HUES6 (cell line): ENCODE measurements around the gene TBCEL.
A peak's percentile ranks its signal among the peaks of the same experiment; 100 is the strongest.

Experiments used
- H3K27ac ChIP-seq: 2 replicates; pipeline ENCODE4 v1.7.0; 2013; ENCODE audit warnings: low read depth, mild to moderate bottlenecking, low read length, inconsistent platforms
- H3K27me3 ChIP-seq: 2 replicates; pipeline ENCODE4 v1.6.1; 2013; ENCODE audit warnings: low read length; ENCODE audit not compliant: control insufficient read depth, insufficient read depth
- H3K36me3 ChIP-seq: 2 replicates; pipeline ENCODE4 v1.6.1; 2013; ENCODE audit warnings: low read length; ENCODE audit not compliant: control insufficient read depth, insufficient read depth
- H3K4me1 ChIP-seq: 2 replicates; pipeline ENCODE4 v1.6.1; 2013; ENCODE audit warnings: low read length; ENCODE audit not compliant: control insufficient read depth, insufficient read depth
- H3K4me3 ChIP-seq: 2 replicates; pipeline ENCODE4 v1.5.1; 2013; ENCODE audit warnings: low read depth, low read length
- H3K9ac ChIP-seq: one replicate; pipeline ENCODE4 v1.6.1; 2013; ENCODE audit warnings: mild to moderate bottlenecking, low read length
- H3K9me3 ChIP-seq: 2 replicates; pipeline ENCODE4 v1.6.1; 2013; ENCODE audit warnings: low read depth, low read length; ENCODE audit not compliant: control insufficient read depth, insufficient read depth

TBCEL gene, protein sequence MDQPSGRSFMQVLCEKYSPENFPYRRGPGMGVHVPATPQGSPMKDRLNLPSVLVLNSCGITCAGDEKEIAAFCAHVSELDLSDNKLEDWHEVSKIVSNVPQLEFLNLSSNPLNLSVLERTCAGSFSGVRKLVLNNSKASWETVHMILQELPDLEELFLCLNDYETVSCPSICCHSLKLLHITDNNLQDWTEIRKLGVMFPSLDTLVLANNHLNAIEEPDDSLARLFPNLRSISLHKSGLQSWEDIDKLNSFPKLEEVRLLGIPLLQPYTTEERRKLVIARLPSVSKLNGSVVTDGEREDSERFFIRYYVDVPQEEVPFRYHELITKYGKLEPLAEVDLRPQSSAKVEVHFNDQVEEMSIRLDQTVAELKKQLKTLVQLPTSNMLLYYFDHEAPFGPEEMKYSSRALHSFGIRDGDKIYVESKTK

DNA sequence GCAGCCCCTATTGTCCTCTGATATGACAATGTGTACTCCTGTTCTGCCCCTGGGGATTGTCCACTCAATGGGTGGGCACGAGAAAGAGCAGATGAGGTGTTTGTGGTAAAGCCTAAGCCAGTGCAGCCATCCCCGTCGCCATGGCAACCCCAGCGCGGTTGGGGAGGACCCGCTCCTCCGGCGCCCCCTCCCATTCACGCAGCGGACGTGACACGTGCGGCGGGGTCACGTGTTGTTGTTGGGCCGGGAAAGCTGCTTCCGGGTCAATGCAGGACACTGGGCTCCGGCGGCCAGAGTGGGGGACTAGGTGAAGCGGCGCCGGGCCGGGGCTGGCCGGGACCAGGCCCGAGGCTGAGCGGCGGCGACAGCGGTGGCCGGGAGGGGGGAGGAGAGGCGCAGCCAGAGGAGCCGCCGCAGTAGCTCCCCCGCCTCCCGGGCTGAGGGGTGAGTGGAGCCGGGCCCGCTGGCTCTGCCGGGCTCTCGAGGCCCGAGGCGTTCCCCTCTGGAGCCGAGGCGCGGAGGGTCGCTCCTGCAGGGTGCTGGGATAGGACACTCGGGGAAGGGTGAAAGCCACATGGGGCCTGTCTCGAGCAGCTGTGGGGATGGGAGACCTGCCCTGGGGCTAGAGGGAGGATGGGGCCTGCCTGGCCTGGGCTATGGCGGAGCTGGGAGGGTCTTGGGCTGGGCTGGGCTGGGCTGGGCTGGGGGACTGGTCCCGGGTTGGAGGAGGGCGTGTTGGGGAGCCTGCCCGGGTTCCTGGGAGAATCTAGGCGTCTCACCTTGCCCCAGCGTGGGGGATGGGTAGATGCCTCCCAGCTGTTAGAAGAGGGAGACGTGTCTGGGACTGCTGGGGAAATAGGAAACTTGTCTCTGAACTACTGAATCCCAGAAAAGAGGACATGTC is at the start of gene TBCEL:
TSS of gene TBCEL (plus strand) at position 255 of the 904 bp plus-strand sequence. CDS start 21,589 bp downstream, outside the sequence.
- no peaks in the 10 kb centered on the region for H3K27me3 ChIP-seq
- H3K4me1 ChIP-seq, result peaks cover 8% of the 10 kb centered on the region; the same call in 1 of the 2 replicates
- H3K9ac ChIP-seq, result peak within 1 kb of the TSS; percentile 78
- peak within 1 kb of the TSS; percentile 49; the same call in 1 of the 2 replicates for H3K27ac ChIP-seq
- no peaks in the 10 kb centered on the region for H3K36me3 ChIP-seq
- H3K4me3 ChIP-seq, result peak within 1 kb of the TSS; percentile 80
- no peaks in the 10 kb centered on the region for H3K9me3 ChIP-seq

DNA sequence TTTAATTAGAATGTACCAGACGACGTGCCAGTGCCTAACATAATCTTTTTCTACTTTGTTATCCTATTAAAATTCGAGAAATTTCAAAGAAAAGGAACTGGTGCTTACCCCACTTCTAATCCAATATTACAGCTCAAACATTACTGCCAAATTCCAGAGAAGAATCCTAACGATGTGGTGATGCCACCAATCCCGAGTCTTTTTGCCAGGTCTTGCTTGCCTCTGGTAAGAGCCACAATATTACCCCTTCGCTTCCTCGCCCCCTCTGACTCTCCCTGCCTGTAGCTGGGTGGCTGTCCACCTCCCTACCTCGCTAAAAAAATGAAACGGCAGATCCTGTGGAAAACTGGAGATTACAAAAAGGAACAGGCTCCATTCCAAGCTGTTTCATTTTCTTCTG is 49.4 kb upstream of the TBCEL start:
- H3K4me1 ChIP-seq, result peaks cover 10% of the 10 kb centered on the region; the same call in 1 of the 2 replicates
- no peaks in the 10 kb centered on the region; the same call in 1 of the 2 replicates for H3K27me3 ChIP-seq
- H3K27ac ChIP-seq, result no peak overlapping the region
- no peaks in the 10 kb centered on the region for H3K9me3 ChIP-seq
- H3K4me3 ChIP-seq, result no peak overlapping the region
- no peaks in the 10 kb centered on the region for H3K36me3 ChIP-seq
- no peak overlapping the region for H3K9ac ChIP-seq

DNA sequence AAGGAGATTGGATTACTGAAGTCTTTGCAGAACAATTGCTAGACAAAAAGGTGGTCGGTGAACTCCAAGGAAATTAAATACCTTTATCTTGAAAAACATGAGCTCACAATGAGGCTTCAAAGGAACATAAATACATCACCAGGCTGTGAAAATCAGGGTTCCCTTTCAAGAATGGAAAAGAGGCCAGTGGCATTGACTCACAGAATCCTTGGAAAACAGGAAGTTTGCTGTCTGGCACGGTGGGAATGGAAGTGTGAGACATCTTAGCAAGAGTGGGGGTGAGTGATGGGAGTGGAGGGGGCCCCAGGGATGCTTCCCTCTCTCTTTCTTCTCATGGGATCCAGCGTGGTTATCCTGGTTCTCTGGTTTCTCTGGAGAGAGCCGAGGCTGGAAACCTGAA is 48.9 kb upstream of the TBCEL start:
- H3K4me1 ChIP-seq, result peaks cover 10% of the 10 kb centered on the region; the same call in 1 of the 2 replicates
- H3K4me3 ChIP-seq, result no peak overlapping the region
- H3K36me3 ChIP-seq, result no peaks in the 10 kb centered on the region
- no peak overlapping the region for H3K9ac ChIP-seq
- H3K27me3 ChIP-seq, result no peaks in the 10 kb centered on the region; the same call in 1 of the 2 replicates
- no peaks in the 10 kb centered on the region for H3K9me3 ChIP-seq
- H3K27ac ChIP-seq, result no peak overlapping the region

DNA sequence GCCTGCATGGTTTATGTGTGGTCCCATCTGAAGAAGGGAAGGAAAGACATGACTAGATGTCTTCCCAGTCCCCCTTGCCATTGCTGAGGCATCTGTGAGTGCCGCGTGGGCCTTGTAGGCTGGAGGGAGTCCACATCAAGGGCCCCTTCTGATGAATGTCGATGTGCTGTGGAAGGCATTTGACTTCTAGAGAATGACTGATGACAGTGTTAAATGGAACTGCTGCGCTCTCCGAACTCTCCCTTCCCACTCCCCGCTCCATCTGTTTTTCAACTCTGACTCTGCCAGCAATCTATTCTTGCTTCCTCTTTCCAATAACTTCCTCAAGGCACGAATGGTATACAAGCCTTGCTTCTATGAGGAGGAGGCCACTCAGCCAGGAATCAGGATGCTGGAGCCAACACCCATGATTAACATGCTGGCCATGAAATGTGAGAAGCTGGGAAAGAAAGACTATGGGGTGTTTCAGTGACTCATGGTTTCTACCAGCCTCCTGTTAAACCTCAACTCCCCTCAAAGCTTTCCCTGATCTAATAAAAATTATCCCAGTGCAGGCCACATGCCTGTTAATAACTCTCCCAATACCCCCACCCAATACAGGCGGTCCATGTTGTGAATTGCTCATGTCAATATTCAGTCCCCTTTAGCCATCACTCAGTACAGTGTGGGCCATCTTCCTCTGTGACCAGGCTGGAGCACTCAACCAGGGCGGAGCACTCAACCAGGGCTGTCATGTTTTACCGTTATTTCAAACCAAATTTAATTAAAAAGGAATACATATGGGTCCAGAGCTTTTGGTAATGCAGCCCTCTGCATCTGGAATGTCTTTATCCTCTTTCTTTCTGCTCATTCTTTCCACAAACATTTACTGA is 46.4 kb upstream of the TBCEL start:
- no peak overlapping the region for H3K4me3 ChIP-seq
- no peaks in the 10 kb centered on the region for H3K36me3 ChIP-seq

DNA sequence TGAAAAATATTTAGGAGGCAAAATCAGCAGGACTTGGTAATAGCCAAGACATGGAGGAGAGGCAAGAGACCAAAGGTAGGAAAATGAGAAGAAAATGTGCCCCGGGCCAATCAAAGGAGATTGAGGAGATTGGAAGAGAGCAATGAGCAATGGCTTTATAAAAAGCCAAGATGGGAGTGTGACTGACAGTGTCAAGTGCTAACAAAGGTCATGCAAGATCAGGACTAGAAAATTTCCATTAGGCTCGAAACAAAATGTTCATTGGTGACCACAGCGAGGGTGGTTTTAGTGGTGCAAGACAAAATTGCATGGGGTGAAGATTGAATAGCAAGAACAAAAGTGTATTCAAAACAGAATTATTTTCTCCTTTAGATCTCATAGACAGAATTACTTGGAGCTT is 45.2 kb upstream of the TBCEL start:
- Histone ChIP-seq H3K9ac (no peak overlapping the region), H3K4me1 (peaks cover 10% of the 10 kb centered on the region; the same call in 1 of the 2 replicates), H3K27me3 (peaks cover 3% of the 10 kb centered on the region; the same call in 1 of the 2 replicates), H3K9me3 (no peaks in the 10 kb centered on the region), H3K27ac (no peak overlapping the region), H3K36me3 (no peaks in the 10 kb centered on the region), H3K4me3 (no peak overlapping the region)

More for the DNA sequence above, 46.4 kb upstream of the TBCEL start:
- Histone ChIP-seq H3K4me1 (peaks cover 10% of the 10 kb centered on the region; the same call in 1 of the 2 replicates), H3K27ac (no peak overlapping the region), H3K27me3 (peaks cover 3% of the 10 kb centered on the region; the same call in 1 of the 2 replicates), H3K9me3 (no peaks in the 10 kb centered on the region), H3K9ac (no peak overlapping the region)

DNA sequence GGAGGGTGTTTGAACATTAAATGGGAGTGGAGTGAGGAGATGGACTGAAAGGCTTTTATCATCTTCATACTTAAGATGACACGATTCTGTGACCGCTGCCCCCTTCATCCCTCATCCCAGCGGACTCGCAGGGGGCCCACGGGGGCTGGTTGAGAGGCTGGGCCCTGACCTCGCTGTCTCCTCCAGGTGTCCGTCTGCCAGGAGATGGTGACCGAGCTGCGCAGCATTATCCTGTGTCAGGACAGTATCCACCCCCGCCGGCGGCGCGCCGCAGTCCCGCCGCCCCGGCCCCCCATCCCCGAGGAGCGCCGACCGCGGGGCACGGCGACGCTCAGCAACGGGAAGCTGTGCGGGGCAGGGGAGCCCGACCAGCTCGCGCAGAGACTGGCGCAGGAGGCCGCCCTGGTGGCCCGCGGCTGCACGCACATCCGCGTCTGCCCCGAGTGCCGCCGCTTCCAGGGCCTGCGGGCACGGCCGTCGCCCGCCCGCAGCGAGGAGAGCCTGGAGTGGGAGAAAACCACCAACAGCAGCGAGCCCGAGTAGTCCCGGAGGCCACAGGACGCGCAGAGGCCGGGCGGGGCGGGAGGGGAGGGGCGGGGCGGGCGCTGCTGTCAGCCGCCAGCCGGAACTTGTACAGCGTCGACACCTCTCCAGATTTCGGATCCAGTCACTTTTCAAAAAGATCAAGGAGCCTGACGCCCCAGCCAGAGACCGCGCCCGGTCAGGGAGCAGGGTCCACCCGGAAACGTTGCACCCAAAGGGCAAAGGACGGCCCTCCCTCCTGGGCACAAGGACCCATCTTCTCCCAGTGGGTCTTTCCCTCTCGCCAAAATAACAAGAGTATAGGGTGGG is 38.0 kb upstream of the TBCEL start:
- Histone ChIP-seq H3K9ac (no peak overlapping the region), H3K36me3 (no peaks in the 10 kb centered on the region), H3K27me3 (peaks cover 15% of the 10 kb centered on the region)

DNA sequence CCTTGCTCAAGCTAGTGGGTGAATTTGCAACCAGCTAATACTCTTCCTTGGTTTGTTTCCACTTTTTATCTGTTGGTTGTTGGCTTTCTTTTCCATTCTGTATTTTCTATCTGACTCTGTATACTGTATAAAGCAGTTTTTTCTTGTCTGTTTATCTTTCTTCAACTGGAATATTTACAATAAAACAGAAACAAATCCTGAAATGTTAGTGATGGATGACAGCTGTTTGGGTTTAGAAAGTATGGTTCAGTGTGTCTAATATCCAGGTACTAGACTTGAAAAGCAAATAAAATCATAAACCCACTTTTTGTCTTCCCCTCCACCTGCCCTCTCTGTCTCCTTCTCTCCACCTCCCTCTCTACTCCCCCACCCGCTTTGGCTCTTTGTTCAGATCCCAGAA is 35.3 kb upstream of the TBCEL start:
- H3K9ac ChIP-seq, result no peak overlapping the region
- no peak overlapping the region for H3K27ac ChIP-seq
- peaks cover 14% of the 10 kb centered on the region for H3K27me3 ChIP-seq
- peaks cover 31% of the 10 kb centered on the region for H3K4me1 ChIP-seq
- no peaks in the 10 kb centered on the region for H3K9me3 ChIP-seq
- H3K36me3 ChIP-seq, result no peaks in the 10 kb centered on the region
- H3K4me3 ChIP-seq, result no peak overlapping the region

More for the DNA sequence above, 38.0 kb upstream of the TBCEL start:
- H3K9me3 ChIP-seq, result no peaks in the 10 kb centered on the region
- H3K27ac ChIP-seq, result no peak overlapping the region
- peak overlapping the region; percentile 54 for H3K4me3 ChIP-seq
- peaks cover 27% of the 10 kb centered on the region for H3K4me1 ChIP-seq

DNA sequence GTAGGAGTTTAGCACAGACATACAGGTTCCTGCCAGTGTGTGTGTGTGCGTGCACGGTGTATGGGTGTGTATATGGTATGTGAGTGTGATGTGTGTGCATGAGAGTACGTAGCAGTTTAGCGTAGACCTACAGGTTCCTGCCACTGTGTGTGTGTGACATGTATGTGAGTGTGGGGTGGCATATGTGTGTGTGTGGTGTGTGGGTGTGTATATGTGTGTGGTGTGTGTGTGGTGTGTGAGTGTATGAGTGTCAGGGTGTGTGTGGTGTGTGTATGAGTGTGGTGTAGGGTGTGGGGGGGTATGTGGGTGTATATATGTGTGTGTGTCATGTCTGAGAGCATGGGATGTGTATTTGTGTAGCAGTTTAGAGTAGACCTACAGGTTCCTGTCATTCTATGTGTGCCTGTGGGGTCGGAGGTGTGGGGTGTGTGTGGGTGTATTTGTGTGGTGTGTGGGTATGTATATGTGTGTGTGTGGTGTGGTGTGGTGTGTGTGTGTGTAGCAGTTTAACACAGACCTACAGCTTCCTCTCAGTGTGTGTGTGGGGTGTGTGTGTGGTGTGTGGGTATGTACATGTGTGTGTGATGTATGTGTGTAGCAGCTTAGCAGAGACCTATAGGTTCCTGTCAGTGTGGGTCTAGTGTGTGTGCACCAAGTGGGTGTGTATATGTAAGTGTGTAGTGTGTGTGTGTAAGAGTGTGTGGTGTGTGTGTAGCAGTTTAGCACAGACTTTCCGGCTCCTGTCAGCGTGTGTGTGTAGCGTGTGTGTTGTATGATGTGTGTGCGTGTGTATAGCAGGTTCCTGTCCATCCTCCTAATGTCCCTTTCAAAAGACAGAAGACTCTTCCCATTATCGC is 31.8 kb upstream of the TBCEL start:
- no peaks in the 10 kb centered on the region for H3K27me3 ChIP-seq

DNA sequence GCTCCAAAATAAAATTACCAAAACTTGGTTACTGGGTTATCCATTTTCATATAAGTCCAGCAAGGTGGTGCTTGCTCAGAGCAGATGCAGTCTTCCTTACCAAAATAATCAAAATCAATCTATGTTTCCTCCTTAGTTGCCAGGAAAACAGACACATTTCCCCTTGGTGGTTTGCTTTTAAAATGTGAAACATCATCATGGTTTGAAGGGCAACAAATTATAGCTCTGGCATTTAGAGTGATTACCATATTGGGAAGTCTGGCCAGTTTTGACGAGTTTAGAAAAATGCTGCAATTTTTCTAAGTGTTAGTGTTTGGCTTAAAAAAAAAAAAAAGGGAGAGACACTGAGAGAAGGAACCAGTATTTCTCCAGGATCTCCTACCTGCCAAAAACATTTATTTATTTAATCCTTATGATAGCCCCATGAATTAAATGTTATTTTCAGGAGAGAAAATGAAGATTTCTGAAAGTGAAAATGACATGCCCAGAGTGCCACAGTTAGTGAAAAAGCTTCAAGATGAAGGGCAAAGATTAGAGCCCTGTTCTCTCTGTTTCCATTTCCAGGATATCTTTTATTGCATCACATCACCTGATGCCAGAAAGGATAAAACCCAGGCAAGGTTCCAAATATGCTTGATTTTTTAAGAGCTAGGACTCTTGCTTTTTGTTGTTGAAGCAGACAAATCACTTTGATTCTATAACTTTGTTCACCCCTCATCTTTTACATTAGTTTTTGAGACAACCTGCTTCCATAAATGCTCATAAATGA is 29.6 kb upstream of the TBCEL start:
- Histone ChIP-seq H3K36me3 (no peaks in the 10 kb centered on the region), H3K9ac (no peak overlapping the region), H3K4me1 (peaks cover 14% of the 10 kb centered on the region), H3K4me3 (no peak overlapping the region), H3K27me3 (no peaks in the 10 kb centered on the region), H3K27ac (no peak overlapping the region), H3K9me3 (no peaks in the 10 kb centered on the region)

More for the DNA sequence above, 31.8 kb upstream of the TBCEL start:
- Histone ChIP-seq H3K9me3 (no peaks in the 10 kb centered on the region), H3K27ac (no peak overlapping the region), H3K36me3 (no peaks in the 10 kb centered on the region), H3K9ac (no peak overlapping the region), H3K4me1 (peaks cover 31% of the 10 kb centered on the region), H3K4me3 (no peak overlapping the region)
